ENCODE measurements around the gene FARP1.

Gene FARP1

DNA sequence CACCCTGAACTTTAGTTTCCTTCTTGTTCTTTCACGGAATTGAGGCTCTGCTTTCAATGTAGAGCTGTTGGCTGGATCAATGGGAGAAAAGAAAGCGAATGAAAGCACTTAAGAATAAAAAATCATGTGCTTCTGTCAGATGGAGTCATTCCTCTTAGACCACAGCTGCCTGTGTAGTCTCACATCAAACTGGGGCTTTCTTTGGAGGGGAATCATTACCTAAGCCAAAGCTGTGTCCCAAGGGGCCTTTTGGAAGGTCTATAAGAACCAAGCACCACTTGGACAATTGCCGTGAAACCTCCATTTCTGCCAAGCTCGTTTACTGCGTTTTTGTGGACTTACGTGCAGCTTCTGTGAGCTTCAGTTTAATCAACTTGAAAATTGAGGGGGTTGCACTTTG, 78.3 kb downstream of the FARP1 start:
- no peak for DNase-seq (ENCODE audit: low read depth)
- TF ChIP-seq CTCF (IDR thresholded peaks at IDR 0.05; ENCODE audit: low read length, missing control alignments), result no peak
- no peak overlapping the region for H3K4me3 ChIP-seq (replicated peaks; ENCODE audit: low read depth, low read length)

DNA sequence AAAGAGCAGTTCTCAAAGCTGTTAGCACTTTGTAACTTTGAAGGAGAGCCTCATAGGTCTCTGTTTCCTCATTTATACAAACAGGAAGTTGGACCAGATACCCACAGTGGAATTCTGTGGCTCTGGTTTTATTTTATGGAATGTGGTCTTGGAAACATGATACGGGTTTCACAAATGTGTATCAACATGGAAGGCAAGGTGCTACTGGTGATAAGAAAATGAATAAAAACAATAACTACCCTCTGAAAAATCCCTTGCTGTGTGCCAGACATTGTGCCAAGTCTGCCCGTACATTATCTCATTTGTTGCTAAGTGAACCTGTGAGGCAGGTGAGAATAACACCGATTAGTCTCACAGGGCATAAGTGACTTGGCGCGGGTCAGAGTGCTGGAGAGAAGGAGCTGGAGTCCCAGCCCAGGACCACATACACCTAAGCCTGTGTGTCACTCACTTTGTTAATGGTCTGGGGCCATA, 79.2 kb downstream of the FARP1 start:
- no peak for TF ChIP-seq CTCF (IDR thresholded peaks at IDR 0.05; ENCODE audit: low read length, missing control alignments)
- DNase-seq (ENCODE audit: low read depth), result peak; percentile 29
- H3K4me3 ChIP-seq (replicated peaks; ENCODE audit: low read depth, low read length), result no peak overlapping the region

GRCh38 chr13:98222816-98223215, 79.9 kb downstream of the FARP1 start:
- no peak for TF ChIP-seq CTCF (IDR thresholded peaks at IDR 0.05; ENCODE audit: low read length, missing control alignments)
- DNase-seq (ENCODE audit: low read depth), result no peak

DNA sequence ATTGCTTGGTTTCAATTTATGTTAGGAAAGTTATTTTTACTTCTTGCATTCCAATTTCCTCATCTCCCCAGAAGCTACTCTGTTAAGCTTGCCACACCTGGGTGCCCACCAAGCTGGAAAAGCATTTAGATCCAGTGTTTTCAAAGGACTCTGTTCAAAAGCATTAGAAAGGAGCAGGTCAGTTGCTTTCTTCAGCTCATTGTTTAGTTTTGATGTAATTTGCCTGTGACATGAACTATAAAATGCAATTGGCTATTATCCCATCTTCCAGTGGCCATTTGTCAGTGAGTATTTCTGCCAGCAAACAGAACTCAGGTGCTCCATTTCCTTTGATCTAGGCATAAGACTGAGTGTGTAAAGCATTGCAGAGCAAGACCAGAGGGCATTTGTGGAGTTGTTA, 80.8 kb downstream of the FARP1 start:
- no peak for DNase-seq (ENCODE audit: low read depth)
- no peak overlapping the region for H3K4me3 ChIP-seq (replicated peaks; ENCODE audit: low read depth, low read length)
- no peak for TF ChIP-seq CTCF (IDR thresholded peaks at IDR 0.05; ENCODE audit: low read length, missing control alignments)

More at GRCh38 chr13:98222816-98223215, 79.9 kb downstream of the FARP1 start:
- H3K4me3 ChIP-seq (replicated peaks; ENCODE audit: low read depth, low read length), result no peak overlapping the region

- no peak for TF ChIP-seq CTCF (IDR thresholded peaks at IDR 0.05; ENCODE audit: low read length, missing control alignments)
- DNase-seq (ENCODE audit: low read depth), result no peak
- H3K4me3 ChIP-seq (replicated peaks; ENCODE audit: low read depth, low read length), result no peak overlapping the region
These were observed 81.7 kb downstream of the FARP1 start for GRCh38 chr13:98224557-98224956.

DNA sequence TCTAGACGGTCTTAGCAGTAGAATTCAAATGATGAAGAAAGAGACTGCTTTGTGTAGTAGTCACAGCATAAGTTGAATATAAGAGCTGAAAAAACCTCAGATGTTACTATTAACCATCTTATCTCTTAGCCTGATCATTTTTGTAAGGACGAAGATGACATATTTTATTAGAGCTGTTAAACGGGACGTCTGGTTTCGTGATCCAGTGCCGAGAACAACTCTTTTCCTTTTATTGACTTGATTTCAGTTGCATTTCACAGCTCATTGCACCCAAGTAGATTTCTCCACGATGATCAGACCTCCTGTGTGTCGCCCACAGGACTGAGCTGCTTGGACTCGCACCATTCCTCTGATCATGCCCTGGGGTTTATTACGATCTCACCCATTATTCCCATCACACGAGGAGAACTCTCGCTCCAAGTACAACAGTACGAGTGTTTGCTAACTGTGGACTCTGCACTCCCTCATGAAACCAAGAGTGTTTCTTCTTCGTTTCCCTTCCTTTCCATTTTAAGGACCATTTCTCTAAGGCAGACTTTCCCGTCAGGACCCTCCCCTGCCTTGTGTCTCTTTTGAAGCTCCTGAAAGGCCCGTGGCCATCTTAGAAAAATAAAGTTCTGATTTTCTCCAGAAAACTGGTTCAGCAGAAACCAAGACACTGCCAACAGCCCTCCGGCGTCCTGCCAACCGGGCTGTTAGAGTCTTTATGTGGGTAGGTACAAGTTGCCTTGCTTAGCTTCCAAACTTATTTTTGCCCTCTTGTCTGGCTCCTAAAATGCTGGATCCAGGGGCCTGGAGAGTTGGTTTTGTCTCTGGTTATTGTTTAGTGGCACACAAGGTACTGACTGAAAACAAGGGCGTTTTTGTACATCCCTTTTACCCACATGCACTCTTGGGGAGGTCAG, 82.4 kb downstream of the FARP1 start:
- no peak overlapping the region for H3K4me3 ChIP-seq (replicated peaks; ENCODE audit: low read depth, low read length)
- TF ChIP-seq CTCF (IDR thresholded peaks at IDR 0.05; ENCODE audit: low read length, missing control alignments), result no peak
- no peak for DNase-seq (ENCODE audit: low read depth)
